HG02642 (cell line): ENCODE results near the gene ABI1.

Experiments
- ATAC-seq: cut with Tn5 transposase; IDR thresholded peaks from one replicate; pipeline ENCODE4 v1.9.1; 2021; ENCODE audit warnings: mild to moderate bottlenecking; ENCODE audit not compliant: unreplicated experiment, poor library complexity

ABI1 gene

GRCh38 chr10:26725837-26726727 is 134.7 kb downstream of the ABI1 start:
- ATAC-seq, result peak; percentile 56

- ATAC-seq, result no peak
Measured at GRCh38 chr10:26723016-26723415, 137.7 kb downstream of the ABI1 start.

DNA sequence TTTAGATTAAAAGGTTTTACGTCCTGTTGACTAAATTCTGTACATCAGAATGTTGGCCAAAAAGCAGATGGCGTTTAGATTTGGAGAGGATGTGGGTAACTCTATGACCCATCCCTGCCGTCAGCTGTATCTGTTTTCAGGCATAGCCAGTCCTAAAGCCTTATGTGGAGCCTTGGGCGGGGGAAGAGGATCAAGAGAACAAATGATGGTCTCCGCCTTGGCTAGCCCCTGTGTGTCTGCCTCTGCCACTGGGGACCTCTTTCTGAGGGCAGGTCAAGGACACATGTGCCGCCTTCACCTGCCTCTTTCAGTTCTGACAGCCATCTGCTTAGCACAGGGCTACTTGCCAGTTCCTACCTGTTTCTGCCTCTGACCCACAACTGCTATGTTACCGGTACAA is 139.2 kb downstream of the ABI1 start:
- no peak for ATAC-seq

DNA sequence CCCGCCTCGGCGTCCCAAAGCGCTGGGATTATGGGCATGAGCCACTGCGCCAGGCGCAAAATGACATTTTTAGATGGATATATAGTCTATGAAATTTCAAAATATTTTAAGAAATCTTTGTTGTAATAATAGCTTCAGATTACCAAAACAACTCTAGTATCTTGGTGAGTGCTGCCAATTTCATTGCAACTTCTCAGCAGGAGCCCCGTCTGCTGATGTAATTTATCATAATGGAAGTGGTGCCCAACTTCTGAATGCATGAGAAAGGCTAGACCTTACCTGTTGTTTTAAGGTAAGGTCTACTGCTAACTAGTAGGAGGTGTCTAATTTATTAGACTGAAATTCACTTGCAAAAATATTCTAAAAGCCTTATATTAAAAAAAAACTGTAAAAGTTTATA is 143.3 kb downstream of the ABI1 start:
- ATAC-seq, result no peak

- no peak for ATAC-seq
Measured at GRCh38 chr10:26715137-26715487, 145.6 kb downstream of the ABI1 start.

DNA sequence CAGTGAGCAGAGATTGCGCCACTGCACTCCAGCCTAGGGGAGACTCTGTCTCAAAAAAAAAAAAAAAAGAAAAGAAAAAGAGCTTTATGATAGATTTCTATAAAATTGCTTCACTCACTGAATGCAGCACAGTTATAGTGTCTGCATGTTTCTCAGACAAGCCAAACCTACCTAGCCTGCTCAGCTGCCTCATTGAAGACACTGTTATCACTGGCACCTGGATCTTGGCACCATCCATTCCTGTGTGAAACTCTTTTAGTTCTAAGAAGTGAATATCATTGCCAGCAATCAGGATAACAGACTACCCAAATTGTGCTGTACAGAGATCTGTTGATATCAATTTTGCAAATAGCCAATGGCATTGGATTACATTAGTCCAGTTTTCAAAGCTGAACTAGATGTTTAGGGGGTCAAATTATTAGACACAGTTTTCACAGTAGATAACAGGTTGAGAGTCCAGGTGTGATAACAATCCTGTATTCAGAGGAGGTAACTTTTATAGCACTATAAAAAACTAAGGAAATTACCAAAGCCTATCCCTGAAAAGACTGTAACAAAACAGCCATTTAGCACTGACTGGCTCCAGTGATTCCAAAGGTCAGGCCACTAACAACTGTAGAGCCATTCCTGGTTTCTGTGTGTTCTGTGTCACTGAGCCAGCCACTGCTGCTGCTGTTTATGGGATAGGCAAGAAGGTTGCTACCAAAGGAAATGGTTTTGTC is 146.2 kb downstream of the ABI1 start:
- ATAC-seq, result no peak

DNA sequence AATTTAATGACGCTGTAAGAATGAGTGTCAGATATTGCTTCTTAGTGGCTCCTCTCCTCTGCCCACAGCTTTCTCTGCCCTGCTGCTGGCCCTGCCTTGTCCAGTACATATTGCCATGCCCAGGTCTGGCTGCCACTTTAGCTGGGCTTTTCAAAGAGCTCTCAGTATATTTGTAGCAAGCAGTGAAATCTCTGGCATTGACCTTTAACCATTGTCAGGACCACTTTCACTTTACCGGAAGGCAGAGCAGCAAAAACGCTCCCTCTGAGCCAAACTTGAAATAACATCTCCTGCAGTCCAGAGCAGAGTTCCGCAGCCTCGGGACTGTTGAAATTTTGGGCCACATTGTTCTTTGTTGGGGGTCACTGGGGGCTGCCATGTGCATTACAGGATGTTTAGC is 149.4 kb downstream of the ABI1 start:
- ATAC-seq, result no peak

- no peak for ATAC-seq
Measured at GRCh38 chr10:26706936-26707335, 153.8 kb downstream of the ABI1 start.

DNA sequence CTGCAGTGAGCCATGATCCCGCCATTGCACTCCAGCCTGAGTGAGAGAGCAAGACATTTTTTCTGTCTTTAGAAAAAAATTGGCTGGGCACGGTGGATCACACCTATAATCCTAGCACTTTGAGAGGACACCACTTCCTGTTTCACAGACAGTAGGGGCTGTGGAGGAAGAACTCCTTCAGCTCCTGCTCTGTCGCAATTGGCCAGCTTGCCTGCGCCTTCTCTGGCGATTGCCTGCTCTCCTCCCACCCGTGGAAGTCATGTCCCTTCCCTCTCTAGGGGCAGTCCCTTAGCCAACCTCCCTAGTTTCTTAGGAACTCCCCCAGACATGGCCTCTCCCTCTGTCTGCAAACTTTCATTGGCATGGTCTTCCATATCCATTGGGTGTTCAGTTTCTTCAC is 154.6 kb downstream of the ABI1 start:
- no peak for ATAC-seq

DNA sequence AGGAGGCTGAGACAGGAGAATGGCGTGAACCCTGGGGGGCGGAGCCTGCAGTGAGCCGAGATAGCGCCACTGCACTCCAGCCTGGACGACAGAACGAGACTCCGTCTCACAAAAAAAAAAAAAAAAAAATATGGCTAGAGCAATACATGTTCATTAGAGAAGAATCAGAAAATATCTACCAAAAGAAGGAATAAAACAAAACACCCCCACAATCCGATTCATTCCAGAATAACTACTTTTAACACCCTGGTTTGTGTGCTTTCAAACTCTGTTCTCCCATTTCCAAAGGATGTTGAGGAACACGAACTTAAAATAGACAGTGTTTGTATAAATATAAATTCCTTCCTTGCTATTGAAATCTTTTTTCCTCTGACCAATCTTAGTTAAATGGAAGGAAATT is 156.8 kb downstream of the ABI1 start:
- no peak for ATAC-seq

DNA sequence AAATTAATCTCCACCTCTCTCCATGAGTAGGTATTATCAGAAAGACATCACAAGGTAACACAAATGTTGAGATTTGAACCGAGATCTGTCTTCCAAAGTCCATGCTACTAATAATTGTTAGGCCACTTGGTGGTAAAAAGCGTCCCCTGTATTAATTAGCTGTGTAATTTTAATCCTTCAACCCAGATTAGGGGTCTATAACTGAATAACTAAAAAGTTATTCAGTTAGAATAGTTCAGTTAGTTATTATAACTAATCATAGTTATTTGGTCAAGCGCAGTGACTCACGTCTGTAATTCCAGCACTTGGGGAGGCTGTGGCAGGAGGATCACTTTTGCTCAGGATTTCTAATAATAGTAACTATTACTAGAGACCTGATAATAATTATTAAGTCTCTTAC is 157.7 kb downstream of the ABI1 start:
- ATAC-seq, result no peak

GRCh38 chr10:26700884-26701630 is 159.7 kb downstream of the ABI1 start:
- no peak for ATAC-seq

- ATAC-seq, result no peak
Measured at GRCh38 chr10:26699631-26700030, 161.1 kb downstream of the ABI1 start.

- ATAC-seq, result no peak
Measured at GRCh38 chr10:26698909-26699308, 161.8 kb downstream of the ABI1 start.

- ATAC-seq, result no peak
Measured at GRCh38 chr10:26697922-26698608, 162.7 kb downstream of the ABI1 start.

- ATAC-seq, result peak; percentile 85
Measured at GRCh38 chr10:26697163-26697921, 163.4 kb downstream of the ABI1 start, which contains the start of gene PDSS1. Gene PDSS1, plus strand, starts transcription at chr10:26697701. Its CDS starts 11 bp downstream, at chr10:26697712.

DNA sequence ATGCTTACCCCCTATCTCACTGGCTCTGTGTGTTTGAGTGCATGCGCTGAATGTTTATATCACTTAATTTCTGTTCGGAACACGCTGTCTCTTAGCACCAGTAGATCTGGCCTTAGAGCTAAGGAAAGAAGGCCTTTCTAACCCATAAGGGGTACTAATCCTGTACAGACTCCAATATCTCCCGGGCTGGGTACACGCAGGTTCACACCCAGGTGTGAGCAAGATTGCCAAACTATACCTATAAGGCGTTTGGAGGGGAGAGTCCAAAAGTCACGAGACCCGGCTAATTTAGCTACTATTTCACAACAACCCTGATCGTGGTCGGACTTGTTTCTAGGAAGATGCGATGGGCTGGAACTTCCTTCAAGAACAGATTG is 164.0 kb downstream of the ABI1 start:
- ATAC-seq, result no peak
